Mucosa of rectum (tissue), 2 donors: ENCODE data around the gene CAMTA1.

Experiments
- H3K27ac ChIP-seq, 2 donors: one replicate each; pipeline ENCODE4 v1.7.0; 2013; ENCODE audit warnings: inconsistent platforms in 2 of 2, low read depth in 2 of 2, low read length in 2 of 2
- H3K27me3 ChIP-seq, 2 donors: one replicate each; pipeline ENCODE4 v1.7.0; 2013; ENCODE audit warnings: low read length in 2 of 2; ENCODE audit not compliant: control insufficient read depth in 2 of 2, insufficient read depth in 2 of 2
- H3K36me3 ChIP-seq, 2 donors: one replicate each; pipeline ENCODE4 v1.7.0; 2013; ENCODE audit warnings: low read length in 2 of 2; ENCODE audit not compliant: control insufficient read depth in 2 of 2, insufficient read depth in 2 of 2
- H3K4me1 ChIP-seq, 2 donors: one replicate each; pipeline ENCODE4 v1.7.0; 2013; ENCODE audit warnings: low read length in 2 of 2, mild to moderate bottlenecking in 1 of 2; ENCODE audit not compliant: control insufficient read depth in 2 of 2, insufficient read depth in 2 of 2
- H3K4me3 ChIP-seq, 2 donors: one replicate each; pipeline ENCODE4 v1.7.0; 2013; ENCODE audit warnings: low read length in 2 of 2
- H3K9ac ChIP-seq, 2 donors: one replicate each; pipeline ENCODE4 v1.7.0; 2013; ENCODE audit warnings: low read length in 2 of 2, low read depth in 1 of 2, mild to moderate bottlenecking in 1 of 2
- H3K9me3 ChIP-seq, 2 donors: one replicate each; pipeline ENCODE4 v1.7.0; 2013; ENCODE audit warnings: low read length in 2 of 2; ENCODE audit not compliant: control insufficient read depth in 2 of 2
- donor health status: healthy.
- donor health status: Normal muscosa, but diverticular disease.

The CAMTA1 gene

GRCh38 chr1:7672864-7673263 lies 887.6 kb downstream of the CAMTA1 start:
- Histone ChIP-seq H3K27ac (no peak overlapping the region), H3K4me1 (peaks cover 0 to 3% of the 10 kb centered on the region in 2 donors), H3K9me3 (no peaks in the 10 kb centered on the region), H3K27me3 (no peaks in the 10 kb centered on the region), H3K9ac (no peak overlapping the region), H3K4me3 (no peak overlapping the region), H3K36me3 (no peaks in the 10 kb centered on the region)

DNA sequence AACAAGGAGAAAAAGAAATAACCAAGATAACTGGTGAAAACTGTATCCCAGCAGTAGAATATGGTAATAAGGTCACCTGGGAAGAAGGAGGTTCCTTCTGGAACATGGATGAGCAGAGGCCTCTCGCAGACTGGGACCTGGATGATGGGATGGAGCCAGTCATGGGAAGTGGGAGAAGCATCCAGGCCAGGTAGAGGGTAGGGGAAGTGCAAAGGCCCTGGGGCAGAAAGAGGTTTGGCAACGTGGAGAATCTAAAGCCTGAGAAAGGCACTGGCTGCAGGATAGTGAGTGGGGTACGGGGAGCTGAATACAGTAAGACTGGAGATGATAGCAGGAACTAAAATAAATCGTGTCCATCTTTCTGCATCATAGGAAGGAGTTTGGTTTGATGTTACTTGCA lies 889.7 kb downstream of the CAMTA1 start:
- Histone ChIP-seq H3K27ac (no peak overlapping the region), H3K9ac (no peak overlapping the region), H3K4me1 (peaks cover 14 to 17% of the 10 kb centered on the region in 2 donors), H3K9me3 (no peaks in the 10 kb centered on the region), H3K36me3 (no peaks in the 10 kb centered on the region), H3K27me3 (no peaks in the 10 kb centered on the region), H3K4me3 (no peak overlapping the region)

DNA sequence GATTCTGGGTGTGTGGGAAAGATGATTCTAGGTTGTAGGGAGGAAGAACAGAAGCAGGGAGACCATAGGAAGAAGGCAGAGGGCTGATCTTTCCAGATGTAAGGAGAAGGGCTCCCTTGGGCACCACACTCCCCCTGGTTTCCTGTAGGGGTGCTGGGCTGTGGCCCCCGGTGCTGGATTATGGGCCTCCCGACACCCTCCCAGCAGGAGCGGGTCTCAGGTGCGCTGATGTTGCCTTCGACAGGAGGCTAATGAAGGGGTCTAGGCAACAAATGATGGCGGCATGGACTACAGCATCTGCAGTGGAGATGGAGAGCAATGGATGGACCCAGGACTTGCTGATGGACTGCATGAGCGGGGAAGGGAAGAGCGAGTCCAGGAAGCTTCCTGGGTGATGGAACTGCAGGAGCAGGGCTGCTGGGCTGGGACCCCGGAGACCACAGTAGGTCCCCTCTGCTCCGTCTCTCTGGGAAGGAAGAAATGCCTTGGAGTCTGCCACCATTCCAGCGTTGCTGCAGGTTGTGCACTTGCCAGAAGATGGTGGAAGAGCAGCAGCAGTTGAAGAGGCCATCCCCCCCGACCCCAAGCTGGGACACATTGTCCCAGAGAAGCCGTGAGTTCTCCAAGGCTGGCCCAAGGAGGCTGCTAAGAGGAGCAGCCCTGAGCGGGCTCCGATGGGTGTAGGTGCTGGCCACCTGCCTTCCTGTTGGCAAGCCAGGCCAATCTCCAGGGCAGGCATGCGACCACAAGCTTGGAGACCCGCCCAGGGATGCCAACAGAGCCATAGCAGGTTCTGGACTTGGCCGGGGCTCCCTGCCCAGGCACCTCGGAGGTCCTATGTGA lies 890.4 kb downstream of the CAMTA1 start:
- no peaks in the 10 kb centered on the region for H3K36me3 ChIP-seq
- H3K27ac ChIP-seq, result no peak overlapping the region
- no peak overlapping the region for H3K4me3 ChIP-seq
- no peak overlapping the region for H3K9ac ChIP-seq
- peaks cover 15 to 18% of the 10 kb centered on the region in 2 donors for H3K4me1 ChIP-seq
- no peaks in the 10 kb centered on the region for H3K9me3 ChIP-seq
- no peaks in the 10 kb centered on the region for H3K27me3 ChIP-seq

GRCh38 chr1:7676274-7676945 lies 891.2 kb downstream of the CAMTA1 start:
- no peaks in the 10 kb centered on the region for H3K27me3 ChIP-seq
- H3K27ac ChIP-seq, result no peak overlapping the region
- no peaks in the 10 kb centered on the region for H3K36me3 ChIP-seq
- no peak overlapping the region for H3K9ac ChIP-seq
- no peak overlapping the region for H3K4me3 ChIP-seq
- H3K4me1 ChIP-seq, result peaks cover 15 to 21% of the 10 kb centered on the region in 2 donors
- H3K9me3 ChIP-seq, result no peaks in the 10 kb centered on the region

DNA sequence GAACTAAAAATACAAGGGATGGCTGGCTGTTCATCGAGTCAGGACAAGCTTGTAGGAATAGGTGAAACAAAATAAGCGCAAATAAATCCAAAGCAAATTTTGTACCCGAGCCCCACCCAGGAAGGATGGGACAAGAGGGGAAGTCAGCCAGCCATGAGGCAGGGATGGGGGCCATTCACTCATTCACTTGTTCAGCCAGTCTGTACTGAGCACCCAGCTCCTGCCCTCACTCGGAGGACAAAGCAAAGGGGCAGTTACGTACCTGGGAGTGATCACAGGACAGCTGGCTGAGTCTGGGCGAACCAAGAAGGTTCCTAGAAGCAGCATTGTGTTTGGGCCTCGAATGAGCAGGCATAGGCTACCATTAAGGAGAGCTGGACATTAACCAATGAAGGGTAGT lies 891.9 kb downstream of the CAMTA1 start:
- Histone ChIP-seq H3K9ac (no peak overlapping the region), H3K9me3 (no peaks in the 10 kb centered on the region), H3K27ac (no peak overlapping the region), H3K36me3 (no peaks in the 10 kb centered on the region), H3K4me1 (peaks cover 15 to 21% of the 10 kb centered on the region in 2 donors), H3K4me3 (no peak overlapping the region), H3K27me3 (no peaks in the 10 kb centered on the region)

DNA sequence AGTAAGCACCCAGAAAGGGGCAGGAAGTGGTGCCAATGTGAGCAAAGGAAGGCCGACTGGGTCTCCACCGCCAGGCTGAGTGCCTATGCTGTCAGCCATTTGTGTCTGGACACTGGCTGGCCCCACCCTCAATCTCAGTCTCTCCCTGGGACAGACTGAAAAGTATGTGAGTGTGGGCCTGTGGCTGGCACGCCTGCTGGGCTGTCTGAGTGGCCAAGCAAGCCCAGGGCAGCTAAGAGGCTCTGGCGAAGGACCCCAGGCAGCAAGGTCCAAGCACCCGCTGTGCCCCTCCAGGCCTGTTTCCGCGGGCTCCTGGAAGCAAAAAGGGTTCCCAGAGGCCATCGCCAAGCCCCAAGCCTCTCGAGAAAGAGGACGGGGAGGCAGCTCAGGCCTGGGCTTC lies 892.6 kb downstream of the CAMTA1 start:
- Histone ChIP-seq H3K4me1 (peaks cover 15 to 21% of the 10 kb centered on the region in 2 donors), H3K9me3 (no peaks in the 10 kb centered on the region), H3K9ac (no peak overlapping the region), H3K27ac (no peak overlapping the region), H3K4me3 (no peak overlapping the region), H3K27me3 (no peaks in the 10 kb centered on the region), H3K36me3 (no peaks in the 10 kb centered on the region)

DNA sequence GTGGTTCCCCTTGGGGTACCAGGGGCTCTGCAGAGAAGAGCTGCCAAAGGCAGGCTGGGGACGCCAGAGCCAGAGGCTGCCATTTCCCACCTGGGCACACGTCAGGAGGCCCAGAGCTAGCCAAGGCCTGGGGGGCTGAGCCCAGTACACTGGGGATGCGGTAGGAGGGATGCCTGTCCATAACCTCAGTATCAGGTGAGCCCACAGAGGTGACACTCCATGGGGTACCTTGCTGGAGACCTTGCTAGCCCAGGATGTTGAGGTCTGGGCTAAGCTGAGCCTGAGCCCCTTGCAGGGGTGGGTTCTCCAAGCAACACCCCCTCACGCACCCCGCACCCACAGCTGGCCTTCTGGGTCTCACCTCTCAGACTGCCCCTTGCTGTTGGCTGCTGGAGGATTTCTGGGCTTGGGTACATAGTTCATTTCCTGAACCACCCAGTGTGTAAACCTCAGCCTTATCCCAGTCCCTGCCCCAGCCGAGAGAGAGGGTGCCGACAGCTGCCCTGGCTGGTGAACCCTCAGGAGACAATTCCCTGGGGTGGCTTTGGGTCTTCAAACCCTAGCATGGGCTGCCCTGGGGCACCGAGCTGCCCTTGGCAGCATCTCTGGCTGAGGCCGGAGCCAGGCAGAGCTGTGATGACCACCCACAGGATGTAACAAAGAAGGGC lies 893.4 kb downstream of the CAMTA1 start:
- no peaks in the 10 kb centered on the region for H3K36me3 ChIP-seq
- H3K9me3 ChIP-seq, result no peaks in the 10 kb centered on the region
- H3K4me1 ChIP-seq, result peaks cover 15 to 21% of the 10 kb centered on the region in 2 donors
- H3K27me3 ChIP-seq, result no peaks in the 10 kb centered on the region
- peak overlapping the region in 1 of 2 donors; percentile 22 for H3K4me3 ChIP-seq
- H3K27ac ChIP-seq, result peak overlapping the region; percentile 20 to 23
- H3K9ac ChIP-seq, result peak overlapping the region in 1 of 2 donors; percentile 30

DNA sequence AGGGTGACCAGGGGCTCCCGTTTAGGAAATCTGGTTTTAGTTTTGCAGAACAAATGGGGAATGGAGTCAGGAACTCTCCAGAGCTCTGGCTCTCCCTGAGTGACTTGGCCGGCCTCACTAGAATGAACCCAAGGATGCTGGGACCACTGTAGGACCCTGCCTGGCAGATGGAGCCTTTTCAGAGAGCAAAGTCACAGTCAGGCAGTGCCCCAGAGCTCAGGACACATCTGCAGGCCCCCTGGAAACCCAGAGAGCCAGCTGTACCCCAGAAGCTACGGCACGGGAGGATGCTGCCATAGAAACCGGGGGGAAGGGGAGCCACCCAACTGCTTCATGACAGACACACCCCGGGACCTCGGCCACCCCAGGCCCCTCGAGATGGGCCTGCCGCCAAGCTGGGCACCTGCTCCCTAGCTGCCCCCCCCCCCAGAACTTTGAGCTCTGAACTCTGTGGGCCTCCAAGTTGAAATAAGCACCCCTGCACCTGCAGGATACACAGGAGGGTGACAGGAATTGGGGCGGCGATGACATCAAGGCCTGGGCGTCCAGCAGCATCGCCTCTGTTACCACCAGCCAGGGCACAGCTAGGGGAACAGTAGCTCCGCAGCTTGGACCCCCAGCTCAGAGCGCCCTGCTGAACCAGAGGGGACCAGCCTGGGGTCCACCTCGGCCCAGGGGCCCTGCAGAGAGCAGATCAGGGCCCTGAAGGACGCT lies 894.1 kb downstream of the CAMTA1 start:
- H3K27ac ChIP-seq, result peak overlapping the region; percentile 20 to 23
- no peaks in the 10 kb centered on the region for H3K27me3 ChIP-seq
- H3K9me3 ChIP-seq, result no peaks in the 10 kb centered on the region
- peaks cover 15 to 21% of the 10 kb centered on the region in 2 donors for H3K4me1 ChIP-seq
- peak overlapping the region in 1 of 2 donors; percentile 63 for H3K4me3 ChIP-seq
- no peaks in the 10 kb centered on the region for H3K36me3 ChIP-seq
- H3K9ac ChIP-seq, result peak overlapping the region in 1 of 2 donors; percentile 74

GRCh38 chr1:7679873-7680206 lies 894.6 kb downstream of the CAMTA1 start:
- Histone ChIP-seq H3K4me1 (peaks cover 15 to 21% of the 10 kb centered on the region in 2 donors), H3K27ac (peak overlapping the region; percentile 16 to 37), H3K9ac (peak overlapping the region in 1 of 2 donors; percentile 74)

More at GRCh38 chr1:7679873-7680206, 894.6 kb downstream of the CAMTA1 start:
- Histone ChIP-seq H3K27me3 (no peaks in the 10 kb centered on the region), H3K4me3 (peak overlapping the region; percentile 63 to 74), H3K9me3 (no peaks in the 10 kb centered on the region), H3K36me3 (no peaks in the 10 kb centered on the region)
